ENCODE data around the gene CARMIL1. TPM values are rescaled to one million over a fixed set of nuclear protein-coding genes. Genes with fewer than 3 reads are reported as not detected.

Gene CARMIL1
- total and polyA plus RNA-seq, 2 of the 8 experiments (the other 6 are each of a cell fraction or from before 2014, with no cell fraction given): 20.3 to 40.4 TPM

DNA sequence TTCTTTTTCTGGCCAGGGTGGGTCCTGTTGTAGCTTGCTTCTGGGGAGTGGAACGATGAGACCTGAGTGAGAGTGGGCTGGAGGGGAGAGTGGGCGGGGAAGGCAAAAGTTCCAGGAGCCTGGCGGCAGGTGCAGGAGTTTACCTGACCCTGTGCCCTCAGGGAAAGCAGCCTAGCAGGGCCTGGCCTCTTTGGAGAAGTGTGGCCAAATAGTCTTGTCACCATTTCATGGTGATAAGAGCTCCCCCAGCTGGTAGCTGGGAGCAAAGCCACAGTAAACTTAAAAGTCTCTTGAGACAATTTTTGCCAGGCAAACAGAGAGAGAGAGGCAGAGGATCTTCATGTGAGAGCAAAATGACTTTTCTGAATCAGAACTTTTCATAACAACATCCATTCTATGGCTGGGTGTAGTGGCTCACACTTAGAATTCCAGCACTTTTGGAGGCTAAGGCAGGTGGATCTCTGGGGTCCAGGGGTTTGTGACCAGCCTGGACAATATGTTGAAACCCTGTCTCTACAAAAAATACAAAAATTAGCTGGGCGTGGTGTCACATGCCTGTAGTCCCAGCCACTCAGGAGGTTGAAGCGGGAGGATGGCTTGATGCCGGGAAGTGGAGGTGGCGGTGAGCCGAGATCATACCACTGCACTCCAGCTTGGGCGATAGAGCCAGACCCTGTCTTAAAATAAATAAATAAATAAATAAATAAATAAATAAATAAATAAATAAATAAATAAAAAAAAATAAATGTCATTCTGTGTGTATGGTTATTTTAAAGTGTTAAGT, 211.0 kb downstream of the CARMIL1 start:
- Histone ChIP-seq H2BK15ac (ENCODE audit: low read length) (no peak overlapping the region), H2BK12ac (ENCODE audit: low read depth, low read length) (no peak overlapping the region), H2BK20ac (ENCODE audit: low read length) (no peak overlapping the region), H2AFZ (ENCODE audit: low read length) (no peak overlapping the region), H3K79me2 (ENCODE audit: control insufficient read depth in 1 of 2, insufficient read depth in 2 of 2, low read length in 2 of 2) (no peaks in the 10 kb centered on the region), H3K79me1 (ENCODE audit: low read depth, low read length) (no peaks in the 10 kb centered on the region), H3K18ac (ENCODE audit: extremely low read depth, low read length) (no peak overlapping the region), H4K8ac (ENCODE audit: extremely low read depth, insufficient read depth, low read length) (no peak overlapping the region), H3K9ac (replicated peaks in 1 of 4; ENCODE audit: extremely low read depth in 1 of 4, low read depth in 3 of 4, low read length in 3 of 4) (no peak overlapping the region), H4K20me1 (replicated peaks in 1 of 2; ENCODE audit: control insufficient read depth in 1 of 2, insufficient read depth in 2 of 2, low read length in 2 of 2) (no peaks in the 10 kb centered on the region), H2BK120ac (replicated peaks; ENCODE audit: low read depth, low read length) (no peak overlapping the region), H3K56ac (replicated peaks; ENCODE audit: insufficient read length, low read depth, low read length) (no peak overlapping the region), H4K5ac (ENCODE audit: insufficient read length, low read depth, low read length) (no peak overlapping the region), H3K4me3 (ENCODE audit: extremely low read depth in 1 of 4, insufficient read depth in 2 of 4, low read depth in 3 of 4, low read length in 4 of 4) (no peak overlapping the region), H3K4me2 (ENCODE audit: insufficient read depth in 1 of 2, low read depth in 2 of 2, low read length in 2 of 2) (no peak overlapping the region), H3K23ac (ENCODE audit: insufficient read length) (no peak overlapping the region), H3K27me3 (replicated peaks in 1 of 4; ENCODE audit: control insufficient read depth in 3 of 4, extremely low read depth in 1 of 4, insufficient read depth in 3 of 4, low read length in 3 of 4) (no peaks in the 10 kb centered on the region), H3K4me1 (replicated peaks in 1 of 4; ENCODE audit: control insufficient read depth in 3 of 4, insufficient read depth in 4 of 4, low read length in 3 of 4) (no peaks in the 10 kb centered on the region), H4K91ac (replicated peaks; ENCODE audit: insufficient read length, low read length) (no peak overlapping the region), H3K36me3 (ENCODE audit: control insufficient read depth in 2 of 4, insufficient read depth in 4 of 4, low read length in 3 of 4) (peaks cover 0 to 3% (median 1%) of the 10 kb centered on the region in 4 experiments; a peak in 3 of 8 replicates), H3K14ac (ENCODE audit: insufficient read length) (no peak overlapping the region), H2AK5ac (ENCODE audit: low read depth, low read length) (no peak overlapping the region), H3K9me3 (ENCODE audit: insufficient read depth in 2 of 2, low read depth in 1 of 2, low read length in 1 of 2) (no peaks in the 10 kb centered on the region), H2BK5ac (ENCODE audit: low read depth, low read length) (no peak overlapping the region), H3K4ac (replicated peaks; ENCODE audit: insufficient read length, low read depth, low read length) (no peak overlapping the region), H3K23me2 (ENCODE audit: low read depth, low read length) (no peaks in the 10 kb centered on the region), H3K27ac (ENCODE audit: low read depth, low read length) (no peak overlapping the region)
- ChIA-PET CTCF (ENCODE audit: partially characterized antibody) (interaction anchor here (0.6 to 5.4 kb wide), 51 partner anchors 10 to 468 kb away, joined by 3 to 53 read pairs (median 4); partner anchors contain the start of gene CARMIL1), POLR2A (ENCODE audit: partially characterized antibody) (interaction anchor here (1.3 kb wide), 1 partner anchor 211 kb away, joined by 3 read pairs; the partner anchor contains the start of gene CARMIL1)
- FAIRE-seq: peak; percentile 98
- WGBS, 2 experiments (ENCODE audit: extremely low coverage in 1 of 2, insufficient coverage in 1 of 2, insufficient read length in 1 of 2, insufficient replicate concordance in 2 of 2, low coverage in 1 of 2, low lambda C conversion rate in 2 of 2, missing lambda C conversion rate in 1 of 2): 74% methylated on average over 9 of the region's 9 CpGs; no CpG with 5 or more reads in 1 of the 2 experiments
- DNase-seq (ENCODE audit: low read depth in 1 of 2, low spot score in 2 of 2): peak; percentile 66 to 79

Data from H1 (cell line).